Urothelium cell line (cell line): ENCODE results near the gene MLC1.
A peak's percentile ranks its signal among the peaks of the same experiment; 100 is the strongest.

Source experiments
- DNase-seq: peaks from one replicate; pipeline ENCODE4 v3.0.0; 2011; ENCODE audit warnings: low spot score, mixed read lengths
- FAIRE-seq: peaks from 2 replicates; lab custom pipeline; 2011; peaks lifted over from hg19 to GRCh38; lab: Jason Lieb, UNC

MLC1 gene

DNA sequence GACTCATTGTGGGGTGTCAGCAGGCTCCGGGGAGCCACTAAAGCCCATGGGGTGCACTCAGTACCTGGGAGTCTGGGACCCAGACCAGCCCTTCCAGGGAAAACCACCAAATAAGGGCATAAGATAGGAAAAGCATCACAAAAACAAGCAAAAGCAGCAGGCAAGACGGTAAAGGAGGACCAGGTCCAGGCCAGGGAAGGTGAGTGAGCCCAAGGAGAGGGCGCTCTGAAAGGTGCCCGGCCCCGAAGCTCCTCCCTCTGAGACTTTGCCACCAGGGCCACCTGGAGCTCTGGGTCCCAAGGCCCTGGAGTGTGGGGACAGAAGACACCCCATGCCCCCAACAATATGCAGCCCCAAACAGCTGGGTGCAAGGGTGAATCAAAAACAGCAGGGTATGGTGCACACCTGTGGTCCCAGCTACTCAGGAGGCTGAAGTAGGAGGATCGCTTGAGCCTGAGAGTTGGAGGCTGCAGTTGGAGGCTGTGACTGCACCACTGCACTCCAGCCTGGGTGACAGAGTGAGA is 67.5 kb downstream of the MLC1 start:
- no peak for DNase-seq
- no peak for FAIRE-seq

DNA sequence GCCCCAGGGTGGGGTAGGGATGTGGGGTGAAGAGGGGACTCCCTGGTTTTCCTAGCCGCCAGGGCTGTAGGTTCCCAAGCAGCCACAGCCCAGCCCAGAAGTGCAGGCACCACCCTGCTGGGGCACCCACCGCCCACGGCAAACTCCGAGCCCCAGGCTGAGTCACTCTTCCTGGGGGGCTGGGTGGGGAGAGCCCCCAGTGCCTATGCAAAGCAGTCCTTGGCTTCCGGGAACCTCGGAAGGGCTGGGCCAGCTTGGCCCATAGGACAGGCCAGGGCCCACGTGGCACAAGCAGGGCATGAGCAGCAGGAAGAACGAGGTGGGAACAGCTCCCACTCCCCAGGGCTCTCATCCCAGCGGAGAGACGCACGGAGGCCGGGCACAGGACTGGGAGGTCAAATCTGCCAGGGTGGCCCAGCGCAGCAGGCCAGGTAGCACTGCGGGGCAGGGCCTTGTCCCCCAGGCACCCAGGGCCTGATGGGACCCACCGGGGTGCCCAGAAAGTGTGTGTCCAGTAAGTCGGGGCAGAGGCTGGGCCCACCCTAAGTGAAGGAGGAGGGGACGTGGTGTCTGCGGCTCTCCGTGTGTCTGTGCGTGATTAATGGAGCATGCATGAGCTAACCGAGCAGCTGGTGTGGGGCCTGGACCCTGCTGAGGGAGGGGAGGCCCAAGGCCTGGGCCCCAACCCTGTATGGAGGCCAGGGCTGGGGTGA is 68.1 kb downstream of the MLC1 start:
- FAIRE-seq (peak; percentile 63), DNase-seq (peak; percentile 72)

DNA sequence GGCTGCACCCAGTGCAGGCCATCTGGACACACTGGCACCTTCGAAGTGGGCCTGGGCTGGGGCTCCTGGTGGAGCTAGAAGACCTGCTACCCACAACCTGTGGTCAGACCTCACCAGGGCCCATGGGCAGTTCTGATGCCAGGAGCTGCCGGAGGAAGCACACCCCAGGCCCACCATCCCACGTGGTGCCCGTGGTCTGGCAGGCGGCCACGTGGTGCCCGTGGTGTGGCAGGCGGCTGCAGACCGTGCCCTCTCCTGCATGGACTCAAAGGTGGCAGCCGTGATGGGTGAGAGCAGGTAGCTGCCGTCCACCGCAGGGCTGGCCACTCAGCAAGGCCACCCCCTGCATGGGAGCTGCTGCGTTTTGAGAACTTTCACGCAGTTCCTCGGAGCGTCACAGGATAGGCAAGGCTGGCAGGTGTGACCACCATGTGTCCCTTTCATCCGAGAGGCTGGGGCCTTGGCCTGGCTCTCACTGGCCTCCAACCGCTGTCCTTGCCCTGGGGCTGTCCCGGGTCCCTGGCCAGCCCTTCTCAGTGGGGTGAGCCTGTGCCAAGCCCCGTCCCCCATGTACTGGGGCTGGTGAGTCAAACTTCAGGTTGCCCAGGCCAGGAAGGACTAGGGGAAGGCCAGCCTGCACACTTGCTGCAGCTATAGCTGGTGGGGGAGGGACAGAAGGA is 68.8 kb downstream of the MLC1 start:
- FAIRE-seq, result peak; percentile 44
- DNase-seq, result no peak

DNA sequence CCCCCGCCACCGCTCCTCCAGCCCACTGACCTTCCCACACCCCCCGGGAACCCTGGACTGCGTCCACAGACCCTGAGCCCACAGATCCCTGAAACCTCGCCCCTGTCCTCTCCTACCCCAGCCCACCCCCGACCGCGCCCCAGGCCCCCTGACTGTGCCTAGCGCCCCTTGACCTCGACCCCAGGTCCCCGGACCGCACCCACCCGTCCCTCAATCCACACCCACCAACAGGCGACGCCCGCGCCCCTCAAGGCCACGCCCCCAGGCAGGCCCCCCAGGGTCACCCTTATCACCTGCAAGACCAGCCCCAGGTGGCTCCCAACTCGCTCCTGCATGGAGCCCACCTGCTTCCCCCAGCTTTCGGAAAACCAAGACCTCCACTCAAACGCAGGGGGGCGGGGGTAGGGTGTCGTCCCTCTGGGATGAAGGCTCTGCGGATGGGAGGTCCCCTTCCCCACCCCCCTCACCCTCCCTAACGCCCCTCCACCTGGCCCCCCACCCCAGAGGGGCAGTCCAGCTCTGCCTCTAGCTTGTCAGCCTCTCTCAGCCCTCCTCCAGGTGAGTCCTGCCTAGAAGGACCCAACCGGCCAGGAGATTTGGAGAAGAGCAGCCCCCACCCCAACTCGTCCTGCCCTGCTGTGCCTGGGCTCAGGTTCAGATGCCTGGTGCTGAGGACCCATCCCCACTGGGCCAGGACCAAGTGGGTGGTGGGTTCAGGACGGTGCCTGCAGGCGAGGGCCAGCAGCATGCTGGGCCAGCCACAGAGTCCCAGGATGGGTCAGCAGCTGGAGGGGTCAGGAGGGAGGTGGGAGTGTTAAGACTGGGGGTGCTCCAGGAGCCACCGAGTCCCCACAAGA is 69.5 kb downstream of the MLC1 start:
- FAIRE-seq (peak; percentile 42), DNase-seq (no peak)

DNA sequence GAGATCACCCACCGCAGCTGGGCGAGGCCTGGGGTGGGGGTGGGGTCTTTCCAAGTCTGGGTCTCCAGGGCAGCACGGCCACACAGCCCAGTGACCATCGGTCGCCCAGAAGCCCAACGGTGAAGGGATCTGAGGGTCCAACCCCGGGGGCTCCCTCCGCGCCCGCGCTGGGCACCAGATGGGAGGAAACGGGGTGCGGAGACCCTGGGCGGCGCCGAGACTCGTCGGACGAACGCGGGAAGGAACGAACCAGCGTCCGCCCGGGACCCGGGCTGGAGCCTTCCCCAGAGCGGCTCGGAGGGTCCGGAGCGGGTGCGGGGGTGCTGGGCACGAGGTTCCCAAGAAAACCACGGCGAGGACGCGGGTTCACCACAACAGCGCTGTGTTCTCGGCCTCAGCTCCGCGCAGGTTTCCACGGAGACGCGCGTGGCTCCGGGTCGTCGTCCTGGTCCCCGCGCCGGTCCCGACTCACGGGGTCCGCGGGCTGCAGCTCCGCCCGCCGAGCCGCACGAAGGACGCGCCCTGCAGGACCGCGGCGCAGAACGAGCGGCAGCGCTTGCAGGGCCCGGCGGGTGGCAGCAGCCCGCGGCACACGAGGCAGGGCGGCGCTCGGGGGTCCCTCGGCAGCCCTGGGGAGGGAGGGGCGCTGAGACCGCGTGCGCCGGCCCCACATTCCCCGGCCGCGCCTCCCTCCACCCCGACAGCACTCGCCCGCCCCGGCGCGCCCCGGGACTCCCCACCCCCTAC is 70.4 kb downstream of the MLC1 start:
- no peak for DNase-seq
- FAIRE-seq, result no peak

DNA sequence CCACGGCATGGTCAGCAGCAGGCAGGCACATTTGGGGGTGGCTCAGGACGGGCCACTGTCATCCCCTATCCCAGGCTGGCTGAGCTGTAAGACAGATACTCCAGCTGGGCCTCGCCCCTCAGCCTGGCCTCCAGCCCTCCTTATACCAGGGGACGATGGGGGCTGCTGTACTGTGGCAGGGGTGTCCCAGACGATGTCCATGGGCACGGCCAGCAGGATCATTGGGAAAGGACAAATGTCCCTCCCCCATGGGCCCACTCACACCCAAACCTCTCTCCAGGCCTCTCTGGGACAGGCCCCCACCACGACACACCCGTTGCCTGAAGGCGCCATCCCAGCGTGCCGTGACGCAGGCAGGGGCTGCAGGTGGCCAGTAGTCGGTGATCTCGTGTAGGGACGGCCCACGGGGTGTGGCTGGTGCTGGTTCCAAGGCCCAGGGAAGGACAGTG is 71.1 kb downstream of the MLC1 start:
- FAIRE-seq (no peak), DNase-seq (no peak)

DNA sequence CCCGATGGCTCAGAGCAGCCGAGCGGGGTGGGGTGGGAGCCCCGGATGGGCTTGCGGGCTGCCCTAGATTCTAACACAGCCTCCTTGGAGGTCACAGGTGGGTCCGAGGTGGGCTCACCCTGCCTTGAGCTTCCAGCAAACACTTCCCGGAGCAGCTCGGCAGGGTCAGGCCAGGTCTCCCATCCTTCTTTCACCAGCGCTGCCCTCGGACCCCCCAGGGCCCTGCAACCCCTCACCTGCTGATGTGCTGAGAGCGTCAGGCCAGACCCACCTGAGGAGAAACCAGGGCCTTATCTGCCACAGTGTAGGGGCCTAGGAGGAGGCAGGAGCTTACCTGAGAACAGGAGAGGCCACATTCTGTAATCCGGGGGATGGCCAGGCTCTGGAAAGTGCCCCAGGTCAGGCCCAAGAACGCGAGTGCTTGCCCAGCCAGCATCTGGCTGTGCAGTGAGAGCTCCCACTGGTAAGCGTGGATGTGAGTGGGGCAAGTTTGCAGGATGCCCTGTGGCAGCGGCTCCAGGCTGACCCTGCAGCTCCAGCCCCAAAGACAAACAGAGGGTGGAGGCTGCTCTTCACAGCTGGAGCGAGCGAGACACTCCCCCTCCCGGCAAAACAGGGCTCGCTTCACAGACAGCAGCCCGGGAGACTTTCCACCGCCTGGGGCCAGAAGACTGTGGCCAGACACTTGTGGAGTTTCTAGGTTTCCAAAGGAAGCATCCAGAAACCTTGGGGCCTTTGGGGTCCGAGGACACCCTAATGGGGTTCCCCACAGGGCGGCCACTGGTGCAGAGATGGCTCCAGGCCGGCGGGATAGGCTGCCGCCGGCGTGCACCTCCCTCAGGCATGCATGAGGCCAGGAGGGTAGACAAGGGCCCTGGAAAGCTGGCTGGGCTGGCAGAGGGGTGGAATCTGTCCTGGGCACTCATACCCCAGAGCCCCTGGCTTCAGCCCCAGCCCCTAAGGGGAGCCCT is 72.7 kb downstream of the MLC1 start, which contains the start of gene IL17REL:
Gene IL17REL, minus strand, starts transcription at position 555 of the 971 bp plus-strand sequence. Its CDS starts 119 bp downstream, at position 436.
- no peak for DNase-seq
- no peak for FAIRE-seq

DNA sequence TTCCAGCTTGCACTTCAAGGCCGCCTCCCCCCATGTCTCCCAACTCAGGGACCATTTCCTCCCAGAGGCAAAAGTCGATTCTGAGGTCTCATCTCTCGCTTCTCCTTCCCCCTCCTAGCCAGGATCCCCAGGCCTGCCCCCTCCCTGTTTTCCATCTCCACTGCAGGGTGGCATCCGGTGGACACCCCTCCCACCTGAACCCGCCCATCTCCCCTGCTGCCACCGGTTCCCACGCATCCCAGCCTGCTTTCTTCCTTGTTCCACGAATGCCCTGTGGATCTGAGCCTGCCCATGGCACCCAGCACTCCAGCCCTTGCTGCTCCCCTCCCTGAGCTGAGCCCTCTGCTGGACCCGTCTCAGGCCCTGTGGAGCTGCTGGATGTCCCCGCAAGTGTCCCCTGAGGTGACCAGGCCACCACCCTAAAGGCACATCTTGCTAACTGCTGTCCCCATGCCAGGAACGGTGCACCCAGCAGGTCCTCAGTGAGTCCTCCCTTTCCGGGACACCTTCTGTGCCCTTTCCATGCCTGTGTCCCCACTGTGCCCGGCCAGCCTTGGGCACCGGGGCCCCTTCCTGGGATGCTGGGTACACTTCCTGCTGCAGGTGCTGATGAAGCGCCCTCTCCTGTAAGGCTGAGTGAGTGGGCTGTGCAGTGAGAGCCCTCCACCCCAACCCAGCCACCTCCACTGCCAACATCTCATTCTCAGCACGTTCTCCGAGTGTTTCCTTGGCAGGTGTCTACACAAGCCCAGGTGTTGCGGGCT is 73.6 kb downstream of the MLC1 start:
- FAIRE-seq, result no peak
- no peak for DNase-seq

DNA sequence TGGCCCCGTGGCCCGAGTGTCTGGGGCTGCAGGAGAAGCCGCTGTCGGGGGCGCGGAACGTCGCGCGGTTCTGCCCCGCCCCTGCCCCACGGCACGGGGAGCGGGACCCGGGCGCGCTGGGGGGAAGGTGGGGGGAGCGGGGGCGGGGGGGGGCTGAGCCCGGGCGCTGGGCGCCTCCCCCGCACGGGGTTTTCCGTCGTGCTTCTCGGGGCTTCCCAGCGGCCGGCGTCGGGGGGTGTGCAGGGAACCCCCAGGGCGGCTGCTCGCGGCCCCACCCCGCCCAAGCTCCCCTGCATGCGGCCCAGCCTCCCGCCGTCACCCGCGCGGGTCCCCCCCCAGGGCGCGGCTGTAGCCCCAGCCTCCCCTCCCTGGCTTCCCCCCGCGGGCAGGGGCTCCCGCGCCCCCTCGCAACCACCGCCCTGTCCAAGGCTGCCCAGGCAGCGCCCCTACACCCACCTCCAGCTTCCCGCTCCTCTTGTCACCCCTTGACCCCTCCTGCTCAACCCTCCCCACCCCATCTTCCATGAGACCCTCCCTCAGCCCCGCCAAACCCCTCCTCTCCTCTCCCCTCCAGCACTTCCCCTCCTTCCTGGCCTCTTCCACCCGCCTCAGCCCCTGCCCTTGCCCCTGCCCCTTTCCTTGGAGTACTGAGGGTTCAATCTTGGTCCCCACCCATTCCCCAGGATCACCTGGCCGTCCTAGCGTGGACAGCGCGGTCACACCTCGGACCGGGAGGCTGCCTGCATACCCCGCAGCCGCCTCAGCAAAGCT is 74.4 kb downstream of the MLC1 start:
- DNase-seq, result no peak

DNA sequence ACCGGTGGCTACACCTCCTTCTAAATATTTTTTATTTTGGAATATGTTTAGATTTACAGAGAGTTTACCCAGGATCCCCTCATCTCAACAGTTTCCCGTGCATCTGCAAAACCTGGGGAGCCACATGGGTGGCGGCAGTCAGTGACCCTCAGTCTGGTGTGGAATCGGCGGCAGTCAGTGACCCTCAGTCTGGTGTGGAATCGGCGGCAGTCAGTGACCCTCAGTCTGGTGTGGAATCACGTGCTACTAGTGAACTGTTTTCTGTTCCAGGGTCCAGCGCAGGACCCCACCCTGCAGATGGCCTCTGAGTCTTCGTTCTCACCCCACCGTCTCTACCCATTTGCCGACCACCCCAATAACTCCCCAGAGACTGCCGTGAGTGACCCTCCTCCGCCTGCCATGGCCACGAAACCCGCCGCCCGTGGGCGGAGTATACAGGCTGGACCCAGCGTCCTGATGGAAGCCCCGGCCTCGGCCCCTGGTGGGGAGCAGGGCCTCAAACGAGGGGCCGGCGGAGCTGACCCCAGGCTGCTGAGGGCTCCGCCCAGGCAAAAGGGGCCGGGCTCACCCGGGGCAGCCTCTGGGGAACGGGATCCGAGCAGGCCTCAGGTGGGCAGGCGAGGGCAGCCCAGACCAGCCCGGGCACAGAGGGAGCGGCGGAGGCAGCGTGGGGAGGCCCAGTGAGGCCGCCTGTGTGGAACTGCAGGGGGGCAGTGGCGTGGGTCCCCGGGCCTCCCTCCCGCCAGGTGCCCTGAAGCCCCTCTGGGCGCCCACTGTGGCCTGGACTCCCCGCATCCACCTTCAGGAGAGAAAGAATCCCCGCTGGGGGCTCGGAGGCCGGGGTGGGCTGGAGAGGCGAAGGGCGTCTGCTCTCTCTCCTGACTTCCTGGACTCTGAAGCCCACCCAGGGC is 75.2 kb downstream of the MLC1 start:
- DNase-seq (no peak), FAIRE-seq (peak; percentile 99)

More for the DNA sequence above, 74.4 kb downstream of the MLC1 start:
- no peak for FAIRE-seq
